PC-3 (cell line): ENCODE measurements around the gene SNUPN. TPM values are rescaled to one million over a fixed set of nuclear protein-coding genes. Genes with fewer than 3 reads are reported as not detected.

ENCODE experiments used
- total RNA-seq: library from RNA; depleted of rRNA; stranded (reverse); fragments of >200 nt; gene quantifications from 2 replicates; pipeline ENCODE4 v1.2.3, GENCODE V29; 2014; rRNA removed

Gene SNUPN
- total RNA-seq, 1 experiment from 2014 or later: 7.9 TPM

Other genes with a start within 250 kb of the SNUPN start
- 24.9 and 27.8 TPM in 2 replicates for gene SIN3A, start 174.0 kb downstream of the SNUPN start, total RNA-seq
- gene PTPN9, start 46.4 kb downstream of the SNUPN start, total RNA-seq: 9.1 and 15.7 TPM in 2 replicates
- gene IMP3, start 14.5 kb upstream of the SNUPN start, total RNA-seq: 92.6 and 95.4 TPM in 2 replicates
- gene SNX33, start 22.2 kb upstream of the SNUPN start, total RNA-seq: 16.2 and 16.8 TPM in 2 replicates
- 2.0 and 2.9 TPM in 2 replicates for gene CSPG4, start 87.1 kb upstream of the SNUPN start, total RNA-seq
- 18.5 and 20.3 TPM in 2 replicates for gene UBE2Q2, start 217.7 kb upstream of the SNUPN start, total RNA-seq